ENCODE data around the gene SMIM43.

DNA sequence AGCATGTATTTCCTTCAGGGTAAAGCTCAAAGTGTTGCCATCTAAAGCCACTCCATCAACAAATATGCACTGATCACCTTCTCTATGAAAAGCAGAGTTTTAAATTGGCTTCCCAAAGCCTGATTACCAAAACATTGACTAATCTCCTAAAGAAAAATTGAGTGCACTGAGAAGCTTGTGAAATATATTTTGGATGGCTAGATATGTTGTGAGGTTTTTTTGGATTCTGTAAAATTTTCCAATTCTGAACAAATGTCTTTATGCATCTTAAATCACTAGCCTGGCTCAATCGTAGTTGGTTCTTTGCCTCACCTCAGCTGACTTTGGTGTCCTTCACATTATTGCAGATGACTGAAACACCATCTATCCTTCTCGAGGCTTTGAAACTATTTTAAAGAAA, 21.3 kb upstream of the SMIM43 start:
- TF ChIP-seq GATA2 (IDR thresholded peaks at IDR 0.05; ENCODE audit: low read depth, low read length) (no peak), GATA3 (IDR thresholded peaks at IDR 0.05; ENCODE audit: low read depth, low read length) (no peak)

All from SH-SY5Y (cell line).